H1 (cell line): Measurements from ENCODE around the gene SLC7A6OS. TPM values are rescaled to one million over a fixed set of nuclear protein-coding genes. Genes with fewer than 3 reads are reported as not detected.

ENCODE experiments used
- BRCA1 ChIP-seq: IDR thresholded peaks from 2 replicates; pipeline ENCODE4 v1.6.1; 2012; ENCODE audit warnings: low read depth, low read length, improper control_type of control experiment
- CBX8 ChIP-seq: fragments of 300-800, 300-1000 bp; sonication (generic); IDR thresholded peaks from 2 replicates; pipeline ENCODE4 v1.7.1; 2016; ENCODE audit warnings: low read depth, low read length, borderline replicate concordance
- KDM1A ChIP-seq: fragments of 200-600, 300-600 bp; sonication (generic); IDR thresholded peaks from 2 replicates; pipeline ENCODE4 v1.7.1; 2016; ENCODE audit warnings: mild to moderate bottlenecking, low read length, borderline replicate concordance
- RNF2 ChIP-seq: fragments of 200-900, 300-1000 bp; sonication (generic); IDR thresholded peaks from 2 replicates; pipeline ENCODE4 v1.7.1; 2016; ENCODE audit warnings: borderline replicate concordance, low read depth, mild to moderate bottlenecking, antibody characterized with exemption, low read length; ENCODE audit not compliant: poor library complexity, severe bottlenecking; ENCODE audit errors: missing control alignments
- polyA plus RNA-seq, 7 experiments: library from polyadenylated mRNA; depleted of rRNA in 3 of 7; stranded (reverse) in 5 of 7; unstranded in 2 of 7; fragments of >200 nt in 5 of 7; fragments of 200-250 nt in 2 of 7; gene quantifications; 1 replicate in 5 of 7; 2 replicates in 1 of 7; 4 replicates in 1 of 7; pipeline versions ENCODE4 v1.2.1 to v1.2.3, GENCODE V29; 2011 to 2013; ENCODE audit warnings: missing spikeins in 2 of 7, mixed read lengths in 2 of 7
- total RNA-seq: library from RNA; stranded (reverse); fragmentation: NEBNext Ultra II Directional; extraction: Animal tissue kit (Norgen Biotek cat#: 25700); gene quantifications from 2 replicates; pipeline ENCODE4 v1.2.1, GENCODE V29; 2021

Gene SLC7A6OS
- total and polyA plus RNA-seq, 2 of the 8 experiments (the other 6 are each of a cell fraction or from before 2014, with no cell fraction given) = 7.3 to 21.3 TPM

- no peak for TF ChIP-seq KDM1A
- no peak for TF ChIP-seq CBX8
- no peak for TF ChIP-seq RNF2
- no peak for TF ChIP-seq BRCA1
These were observed 41.3 kb upstream of the SLC7A6OS start (continued) for GRCh38 chr16:68351991-68352431.
